Fibroblast of lung (primary cell): Measurements from ENCODE around the gene ANO2. TPM values are rescaled to one million over a fixed set of nuclear protein-coding genes. Genes with fewer than 3 reads are reported as not detected.

Experiments used
- DNase-seq, 2 donors: peaks; one replicate each; pipeline versions ENCODE4 v3.0.0 to v3.0.0-alpha.2; 2010; ENCODE audit warnings: low read depth in 2 of 2
- H2AFZ ChIP-seq: 2 replicates; pipeline ENCODE4 v1.5.1; 2012; ENCODE audit warnings: low read length, control low read depth, inconsistent platforms
- H3K27ac ChIP-seq: 2 replicates; pipeline ENCODE4 v1.5.1; 2011; ENCODE audit warnings: low read length, control low read depth; ENCODE audit not compliant: insufficient read depth
- H3K27me3 ChIP-seq: 2 replicates; pipeline ENCODE4 v1.5.1; 2011; ENCODE audit warnings: mild to moderate bottlenecking, low read length; ENCODE audit not compliant: control insufficient read depth, insufficient read depth
- H3K36me3 ChIP-seq: 2 replicates; pipeline ENCODE4 v1.5.1; 2011; ENCODE audit warnings: low read length; ENCODE audit not compliant: control insufficient read depth, insufficient read depth
- H3K4me1 ChIP-seq: 2 replicates; pipeline ENCODE4 v1.5.1; 2011; ENCODE audit warnings: low read length; ENCODE audit not compliant: control insufficient read depth, insufficient read depth; ENCODE audit errors: extremely low read depth
- H3K4me2 ChIP-seq: 2 replicates; pipeline ENCODE4 v1.5.1; 2011; ENCODE audit warnings: low read length, control low read depth; ENCODE audit not compliant: insufficient read depth; ENCODE audit errors: extremely low read depth
- H3K4me3 ChIP-seq, 4 experiments: fragments of 200-600 bp in 1 of 4; sonication (generic) in 1 of 4; replicated peaks in 1 of 4; 2 replicates each; pipeline ENCODE4 v1.5.1; 2011 to 2016; ENCODE audit warnings: low read length in 4 of 4, low read depth in 3 of 4, mild to moderate bottlenecking in 3 of 4, control low read depth in 2 of 4, inconsistent platforms in 1 of 4, mixed read lengths in 1 of 4; ENCODE audit not compliant: insufficient read depth in 1 of 4; ENCODE audit errors: control extremely low read depth in 1 of 4
- H3K79me2 ChIP-seq: 2 replicates; pipeline ENCODE4 v1.5.1; 2012; ENCODE audit warnings: mild to moderate bottlenecking, low read length, inconsistent platforms; ENCODE audit not compliant: control insufficient read depth, insufficient read depth
- H3K9ac ChIP-seq: 2 replicates; pipeline ENCODE4 v1.5.1; 2011; ENCODE audit warnings: mild to moderate bottlenecking, low read length, control low read depth; ENCODE audit not compliant: insufficient read depth
- H3K9me3 ChIP-seq: 2 replicates; pipeline ENCODE4 v1.5.1; 2012; ENCODE audit warnings: low read depth, low read length; ENCODE audit not compliant: control insufficient read depth, insufficient read depth
- H4K20me1 ChIP-seq: 2 replicates; pipeline ENCODE4 v1.5.1; 2011; ENCODE audit warnings: low read length; ENCODE audit not compliant: control insufficient read depth, insufficient read depth; ENCODE audit errors: extremely low read depth
- EZH2 ChIP-seq: IDR thresholded peaks from 2 replicates; pipeline ENCODE4 v1.5.1; 2012; ENCODE audit warnings: low read length, control low read depth, mild to moderate bottlenecking; ENCODE audit errors: missing control alignments
- polyA plus RNA-seq, 2 donors: library from polyadenylated mRNA; depleted of rRNA in 1 of 2; stranded (reverse) in 1 of 2; unstranded in 1 of 2; fragments of >200 nt; gene quantifications; 2 replicates each; pipeline ENCODE4 v1.2.1, GENCODE V29; 2011 to 2012; ENCODE audit warnings: missing spikeins in 1 of 2
- total RNA-seq: library from RNA; depleted of rRNA; stranded (reverse); fragments of >200 nt; gene quantifications from 2 replicates; pipeline ENCODE4 v1.2.1, GENCODE V29; 2014
- TF ChIP-seq, protein P1 (sequence below), 2 donors: IDR thresholded peaks in 1 of 2; conservative IDR thresholded peaks in 1 of 2; 1 replicate in 1 of 2; 2 replicates in 1 of 2; pipeline ENCODE4 v1.5.1; 2011 to 2012; ENCODE audit warnings: low read length in 2 of 2, control low read depth in 1 of 2, inconsistent platforms in 1 of 2, low read depth in 1 of 2, mild to moderate bottlenecking in 1 of 2

Gene ANO2
- total and polyA plus RNA-seq, 2 donors (not counting 1 experiment from before 2014, with no cell fraction given): 0.15 to 0.17 TPM

DNA sequence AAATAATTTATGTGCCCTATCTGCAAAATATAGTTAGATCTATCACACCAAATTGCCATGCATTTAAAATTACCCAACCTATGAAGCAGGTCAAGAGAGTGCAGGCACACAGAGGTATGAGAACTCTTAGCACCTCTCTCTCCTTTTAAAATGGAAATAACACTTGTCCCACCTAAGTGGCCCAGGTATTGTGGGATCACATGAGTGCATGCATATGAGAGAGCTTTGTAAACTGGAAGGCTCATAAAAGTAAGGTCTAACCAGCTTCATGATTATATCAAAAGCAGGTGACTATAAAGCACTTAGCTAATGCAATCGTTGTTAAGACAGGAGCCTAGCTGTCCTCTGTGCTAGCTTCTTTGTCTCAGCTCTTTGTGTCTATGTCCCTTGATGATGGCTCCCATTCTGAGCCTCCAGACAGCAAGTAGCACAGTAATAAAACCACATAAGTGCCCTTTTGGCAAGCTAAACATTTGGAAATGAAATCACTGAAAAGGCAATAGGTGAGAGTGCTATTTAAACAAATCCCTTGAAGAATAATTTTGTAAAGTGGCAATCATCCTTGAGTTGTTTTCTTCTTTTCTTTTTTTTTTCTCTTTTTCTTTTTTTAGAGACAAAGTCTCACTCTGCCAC lies 294.1 kb downstream of the ANO2 start:
- H3K4me2 ChIP-seq: no peak overlapping the region
- H3K4me3 ChIP-seq: no peak overlapping the region
- H3K4me1 ChIP-seq: no peaks in the 10 kb centered on the region
- H3K36me3 ChIP-seq: no peaks in the 10 kb centered on the region
- H3K79me2 ChIP-seq: no peaks in the 10 kb centered on the region
- DNase-seq: no peak
- no peaks in the 10 kb centered on the region for H3K27me3 ChIP-seq
- H3K27ac ChIP-seq: no peak overlapping the region
- TF ChIP-seq, protein P1, sequence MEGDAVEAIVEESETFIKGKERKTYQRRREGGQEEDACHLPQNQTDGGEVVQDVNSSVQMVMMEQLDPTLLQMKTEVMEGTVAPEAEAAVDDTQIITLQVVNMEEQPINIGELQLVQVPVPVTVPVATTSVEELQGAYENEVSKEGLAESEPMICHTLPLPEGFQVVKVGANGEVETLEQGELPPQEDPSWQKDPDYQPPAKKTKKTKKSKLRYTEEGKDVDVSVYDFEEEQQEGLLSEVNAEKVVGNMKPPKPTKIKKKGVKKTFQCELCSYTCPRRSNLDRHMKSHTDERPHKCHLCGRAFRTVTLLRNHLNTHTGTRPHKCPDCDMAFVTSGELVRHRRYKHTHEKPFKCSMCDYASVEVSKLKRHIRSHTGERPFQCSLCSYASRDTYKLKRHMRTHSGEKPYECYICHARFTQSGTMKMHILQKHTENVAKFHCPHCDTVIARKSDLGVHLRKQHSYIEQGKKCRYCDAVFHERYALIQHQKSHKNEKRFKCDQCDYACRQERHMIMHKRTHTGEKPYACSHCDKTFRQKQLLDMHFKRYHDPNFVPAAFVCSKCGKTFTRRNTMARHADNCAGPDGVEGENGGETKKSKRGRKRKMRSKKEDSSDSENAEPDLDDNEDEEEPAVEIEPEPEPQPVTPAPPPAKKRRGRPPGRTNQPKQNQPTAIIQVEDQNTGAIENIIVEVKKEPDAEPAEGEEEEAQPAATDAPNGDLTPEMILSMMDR (conservative IDR thresholded peaks at IDR 0.05 in 1 of 2, IDR thresholded peaks at IDR 0.05 in 1 of 2; ENCODE audit: low read depth in 1 of 2, low read length in 2 of 2): no peak
- no peak for TF ChIP-seq EZH2
- no peaks in the 10 kb centered on the region for H3K9me3 ChIP-seq
- no peak overlapping the region for H2AFZ ChIP-seq
- no peaks in the 10 kb centered on the region for H4K20me1 ChIP-seq
- H3K9ac ChIP-seq: no peak overlapping the region

DNA sequence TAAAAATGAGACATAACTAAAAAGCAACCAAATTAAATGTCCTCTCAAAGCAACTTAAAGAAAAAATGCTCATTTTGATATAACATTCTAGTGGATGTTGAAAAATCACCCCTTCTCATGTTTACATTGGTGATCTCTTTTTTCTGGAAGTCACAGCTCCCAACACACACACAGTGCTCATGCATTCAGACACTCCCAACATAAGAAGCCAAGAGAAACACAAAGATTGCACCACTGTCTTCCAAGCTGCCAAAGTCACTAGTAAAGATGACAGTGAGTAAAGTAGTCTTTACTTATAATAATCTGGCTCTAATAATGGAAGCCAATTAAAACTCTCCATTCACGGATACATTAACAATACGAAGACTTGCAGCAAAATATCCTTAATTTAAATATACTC lies 294.8 kb downstream of the ANO2 start:
- Histone ChIP-seq H3K9me3 (no peaks in the 10 kb centered on the region), H3K79me2 (no peaks in the 10 kb centered on the region), H3K36me3 (no peaks in the 10 kb centered on the region), H3K27me3 (no peaks in the 10 kb centered on the region), H3K27ac (no peak overlapping the region), H3K4me2 (no peak overlapping the region), H3K4me3 (no peak overlapping the region), H3K4me1 (no peaks in the 10 kb centered on the region), H3K9ac (no peak overlapping the region), H2AFZ (no peak overlapping the region), H4K20me1 (no peaks in the 10 kb centered on the region)
- no peak for DNase-seq
- no peak for TF ChIP-seq EZH2

DNA sequence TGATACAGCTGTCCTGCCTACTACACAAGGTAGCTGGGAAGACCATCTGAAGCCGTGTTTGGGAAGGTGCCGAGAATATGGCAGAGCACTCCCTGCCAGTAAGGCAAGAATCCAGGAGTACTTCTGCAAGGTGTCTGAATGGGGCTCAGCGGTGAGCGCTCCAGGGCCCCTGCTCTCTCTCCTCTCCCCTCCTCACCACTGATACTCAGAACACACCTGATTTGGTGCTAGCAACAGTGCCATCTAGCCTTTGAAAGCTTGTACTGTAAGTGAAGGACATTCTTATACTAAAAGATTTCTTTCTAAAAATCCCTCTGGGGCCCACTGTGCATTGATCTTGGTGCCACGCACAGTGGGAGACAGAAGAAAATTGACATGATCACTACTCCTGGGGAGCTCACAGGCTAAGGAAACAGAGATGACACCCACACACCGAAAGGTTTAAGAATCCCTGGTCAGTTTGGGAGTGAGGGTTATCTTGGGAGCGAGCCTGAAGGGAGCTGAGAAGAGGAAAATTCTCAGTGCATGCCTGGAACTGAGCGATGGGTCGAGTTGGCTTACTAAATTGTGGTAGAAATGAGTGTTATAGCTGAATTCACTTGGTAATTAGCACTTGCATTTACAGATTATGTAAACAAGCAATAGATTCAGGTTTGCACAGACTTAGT lies 296.2 kb downstream of the ANO2 start:
- Histone ChIP-seq H3K4me1 (no peaks in the 10 kb centered on the region), H3K4me3 (no peak overlapping the region), H4K20me1 (no peaks in the 10 kb centered on the region), H2AFZ (no peak overlapping the region), H3K9me3 (no peaks in the 10 kb centered on the region), H3K4me2 (no peak overlapping the region), H3K79me2 (no peaks in the 10 kb centered on the region), H3K27ac (no peak overlapping the region), H3K27me3 (no peaks in the 10 kb centered on the region), H3K9ac (no peak overlapping the region), H3K36me3 (no peaks in the 10 kb centered on the region)
- TF ChIP-seq, protein P1 (conservative IDR thresholded peaks at IDR 0.05 in 1 of 2, IDR thresholded peaks at IDR 0.05 in 1 of 2; ENCODE audit: low read depth in 1 of 2, low read length in 2 of 2): peak; percentile 43 to 46
- no peak for TF ChIP-seq EZH2
- peak; percentile 19 to 20 for DNase-seq
